CD14-positive monocyte (primary cell): ENCODE results near the gene SPON1. TPM values are rescaled to one million over a fixed set of nuclear protein-coding genes. Genes with fewer than 3 reads are reported as not detected.

Experiments
- DNase-seq, 3 donors: peaks; one replicate each; pipeline ENCODE4 v3.0.0-alpha.2; 2011 to 2022
- H2AFZ ChIP-seq: 2 replicates; pipeline ENCODE4 v1.6.0; 2012; ENCODE audit warnings: mild to moderate bottlenecking, low read depth, low read length, inconsistent platforms; ENCODE audit not compliant: insufficient read depth, poor library complexity, severe bottlenecking
- H3K27ac ChIP-seq, 2 donors: 1 replicate in 1 of 2; 2 replicates in 1 of 2; pipeline ENCODE4 v1.5.1; 2012 to 2013; ENCODE audit warnings: low read length in 2 of 2, control low read depth in 1 of 2, inconsistent platforms in 1 of 2, low read depth in 1 of 2, mild to moderate bottlenecking in 1 of 2
- H3K27me3 ChIP-seq, 2 donors: one replicate each; pipeline versions ENCODE4 v1.6.0 to v1.6.1; 2011 to 2013; ENCODE audit warnings: low read length in 2 of 2; ENCODE audit not compliant: control insufficient read depth in 2 of 2, insufficient read depth in 2 of 2
- H3K36me3 ChIP-seq, 2 donors: replicated peaks in 1 of 2; 1 replicate in 1 of 2; 2 replicates in 1 of 2; pipeline versions ENCODE4 v1.5.1 to v1.6.1; 2012 to 2013; ENCODE audit warnings: low read length in 2 of 2, control low read depth in 1 of 2, inconsistent platforms in 1 of 2, mild to moderate bottlenecking in 1 of 2; ENCODE audit not compliant: insufficient read depth in 2 of 2, control insufficient read depth in 1 of 2
- H3K4me1 ChIP-seq, 2 donors: 1 replicate in 1 of 2; 2 replicates in 1 of 2; pipeline versions ENCODE4 v1.5.1 to v1.6.1; 2012 to 2013; ENCODE audit warnings: low read length in 2 of 2, control low read depth in 1 of 2, inconsistent platforms in 1 of 2, mild to moderate bottlenecking in 1 of 2, moderate library complexity in 1 of 2; ENCODE audit not compliant: insufficient read depth in 2 of 2, control insufficient read depth in 1 of 2
- H3K4me2 ChIP-seq: replicated peaks from 2 replicates; pipeline ENCODE3; 2012; ENCODE audit warnings: low read length, moderate library complexity, mild to moderate bottlenecking; ENCODE audit not compliant: poor library complexity, severe bottlenecking; ENCODE audit errors: extremely low read depth
- H3K4me3 ChIP-seq, 3 experiments: fragments of 200-600 bp in 1 of 3; sonication (generic) in 1 of 3; replicated peaks in 1 of 3; 1 replicate in 2 of 3; 2 replicates in 1 of 3; pipeline ENCODE4 v1.5.1; 2011 to 2013; ENCODE audit warnings: low read length in 3 of 3, mild to moderate bottlenecking in 3 of 3, control low read depth in 2 of 3, low read depth in 2 of 3, inconsistent platforms in 1 of 3, moderate library complexity in 1 of 3
- H3K79me2 ChIP-seq: 2 replicates; pipeline ENCODE4 v1.6.0; 2012; ENCODE audit warnings: mild to moderate bottlenecking, control low read depth, inconsistent platforms, low read length, moderate library complexity; ENCODE audit not compliant: insufficient read depth
- H3K9ac ChIP-seq: 2 replicates; pipeline ENCODE4 v1.6.0; 2017; ENCODE audit warnings: low read length, mild to moderate bottlenecking; ENCODE audit not compliant: insufficient read depth, poor library complexity, severe bottlenecking
- H3K9me3 ChIP-seq, 2 donors: replicated peaks in 1 of 2; 1 replicate in 1 of 2; 2 replicates in 1 of 2; pipeline versions ENCODE4 v1.5.1 to v1.6.1; 2012 to 2013; ENCODE audit warnings: low read length in 2 of 2, control low read depth in 1 of 2; ENCODE audit not compliant: control insufficient read depth in 1 of 2, insufficient read depth in 1 of 2
- H4K20me1 ChIP-seq: 2 replicates; pipeline ENCODE4 v1.6.0; 2012; ENCODE audit warnings: mild to moderate bottlenecking, low read length, control low read depth, moderate library complexity; ENCODE audit not compliant: insufficient read depth
- H3K27ac Mint-ChIP-seq, 7 donors: one replicate each; pipeline ENCODE4 v1.8.0; 2020; ENCODE audit warnings: mild to moderate bottlenecking in 7 of 7, mixed read lengths in 7 of 7, moderate library complexity in 6 of 7, inconsistent platforms in 2 of 7
- H3K27me3 Mint-ChIP-seq, 3 donors: one replicate each; pipeline ENCODE4 v1.8.0; 2021 to 2022; ENCODE audit warnings: low read depth in 3 of 3, mild to moderate bottlenecking in 3 of 3, mixed read lengths in 3 of 3, moderate library complexity in 3 of 3, inconsistent platforms in 1 of 3
- H3K36me3 Mint-ChIP-seq, 2 donors: one replicate each; pipeline ENCODE4 v1.8.0; 2020; ENCODE audit warnings: mixed read lengths in 2 of 2, inconsistent platforms in 1 of 2, mild to moderate bottlenecking in 1 of 2
- H3K4me1 Mint-ChIP-seq: one replicate; pipeline ENCODE4 v1.8.0; 2020; ENCODE audit warnings: mild to moderate bottlenecking, mixed read lengths
- H3K4me3 Mint-ChIP-seq, 2 donors: one replicate each; pipeline ENCODE4 v1.8.0; 2020; ENCODE audit warnings: mild to moderate bottlenecking in 2 of 2, mixed read lengths in 2 of 2, moderate library complexity in 1 of 2
- H3K9me3 Mint-ChIP-seq, 7 donors: one replicate each; pipeline ENCODE4 v1.8.0; 2020 to 2022; ENCODE audit warnings: mixed read lengths in 7 of 7, mild to moderate bottlenecking in 6 of 7, moderate library complexity in 6 of 7, inconsistent platforms in 2 of 7
- CTCF ChIP-seq: fragments of 200-600 bp; IDR thresholded peaks from one replicate; pipeline ENCODE4 v1.8.0; 2022; ENCODE audit warnings: antibody characterized with exemption, mild to moderate bottlenecking
- WGBS: methylation state at CpG from one replicate; pipeline ENCODE4 v1.1.5; 2013; ENCODE audit warnings: missing lambda C conversion rate; ENCODE audit not compliant: insufficient coverage; 5-methylcytosine and 5-hydroxymethylcytosine counted together
- intact Hi-C, 2 donors: fragments of 100-400 bp; cut with micrococcal nuclease; formaldehyde crosslinking; loops; one replicate each; pipeline versions ENCODE4 v1.15.0 to v1.15.1; 2023
- polyA plus RNA-seq, 3 donors: library from polyadenylated mRNA; depleted of rRNA in 1 of 3; unstranded in 2 of 3; stranded (reverse) in 1 of 3; fragments of 300-500 nt in 2 of 3; fragments of >200 nt in 1 of 3; fragmentation: Illumina TruSeq in 2 of 3; gene quantifications; 1 replicate in 2 of 3; 2 replicates in 1 of 3; pipeline ENCODE4 v1.2.3, GENCODE V29; 2012 to 2021

The SPON1 gene
- polyA plus RNA-seq, 3 donors, result not detected

GRCh38 chr11:14105446-14105845, 142.9 kb downstream of the SPON1 start:
- Mint-ChIP-seq H3K27ac (no peak overlapping the region), H3K4me1 (no peaks in the 10 kb centered on the region), H3K27me3 (peaks cover 0 to 3% (median 0%) of the 10 kb centered on the region in 3 donors), H3K36me3 (no peaks in the 10 kb centered on the region), H3K4me3 (no peak overlapping the region), H3K9me3 (no peaks in the 10 kb centered on the region)
- Histone ChIP-seq H3K9me3 (no peaks in the 10 kb centered on the region), H3K9ac (no peak overlapping the region), H3K4me3 (no peak overlapping the region), H3K79me2 (no peaks in the 10 kb centered on the region), H3K36me3 (no peaks in the 10 kb centered on the region), H3K27me3 (no peaks in the 10 kb centered on the region), H2AFZ (no peak overlapping the region), H3K4me2 (no peak overlapping the region), H4K20me1 (no peaks in the 10 kb centered on the region), H3K4me1 (no peaks in the 10 kb centered on the region), H3K27ac (no peak overlapping the region)
- no peak for DNase-seq
- TF ChIP-seq CTCF, result no peak
- intact Hi-C loops, result no loop called here
- no CpG with 5 or more reads among the region's 1 CpG for WGBS

- Mint-ChIP-seq H3K27me3 (peaks cover 0 to 3% (median 0%) of the 10 kb centered on the region in 3 donors), H3K27ac (no peak overlapping the region), H3K9me3 (no peaks in the 10 kb centered on the region), H3K4me1 (no peaks in the 10 kb centered on the region), H3K4me3 (no peak overlapping the region), H3K36me3 (no peaks in the 10 kb centered on the region)
- H2AFZ ChIP-seq, result no peak overlapping the region
- no peak overlapping the region for H3K9ac ChIP-seq
- H3K27ac ChIP-seq, result no peak overlapping the region
- DNase-seq, result no peak
- no peak overlapping the region for H3K4me3 ChIP-seq
- H3K36me3 ChIP-seq, result no peaks in the 10 kb centered on the region
- WGBS, result 94% methylated on average over 3 of the region's 5 CpGs
- H3K4me1 ChIP-seq, result no peaks in the 10 kb centered on the region
- no peaks in the 10 kb centered on the region for H3K27me3 ChIP-seq
- no peak overlapping the region for H3K4me2 ChIP-seq
- H3K9me3 ChIP-seq, result no peaks in the 10 kb centered on the region
- H3K79me2 ChIP-seq, result no peaks in the 10 kb centered on the region
- no peaks in the 10 kb centered on the region for H4K20me1 ChIP-seq
- intact Hi-C loops, result no loop called here
- no peak for TF ChIP-seq CTCF
These were observed 144.0 kb downstream of the SPON1 start for GRCh38 chr11:14106303-14107049.
